ENCODE data around the gene KLF7. TPM values are rescaled to one million over a fixed set of nuclear protein-coding genes. Genes with fewer than 3 reads are reported as not detected.
A peak's percentile ranks its signal among the peaks of the same experiment; 100 is the strongest.

The KLF7 gene
- 2.6 and 6.8 TPM in 2 replicates for total RNA-seq (2014; rRNA removed; shearing (Covaris generic))

DNA sequence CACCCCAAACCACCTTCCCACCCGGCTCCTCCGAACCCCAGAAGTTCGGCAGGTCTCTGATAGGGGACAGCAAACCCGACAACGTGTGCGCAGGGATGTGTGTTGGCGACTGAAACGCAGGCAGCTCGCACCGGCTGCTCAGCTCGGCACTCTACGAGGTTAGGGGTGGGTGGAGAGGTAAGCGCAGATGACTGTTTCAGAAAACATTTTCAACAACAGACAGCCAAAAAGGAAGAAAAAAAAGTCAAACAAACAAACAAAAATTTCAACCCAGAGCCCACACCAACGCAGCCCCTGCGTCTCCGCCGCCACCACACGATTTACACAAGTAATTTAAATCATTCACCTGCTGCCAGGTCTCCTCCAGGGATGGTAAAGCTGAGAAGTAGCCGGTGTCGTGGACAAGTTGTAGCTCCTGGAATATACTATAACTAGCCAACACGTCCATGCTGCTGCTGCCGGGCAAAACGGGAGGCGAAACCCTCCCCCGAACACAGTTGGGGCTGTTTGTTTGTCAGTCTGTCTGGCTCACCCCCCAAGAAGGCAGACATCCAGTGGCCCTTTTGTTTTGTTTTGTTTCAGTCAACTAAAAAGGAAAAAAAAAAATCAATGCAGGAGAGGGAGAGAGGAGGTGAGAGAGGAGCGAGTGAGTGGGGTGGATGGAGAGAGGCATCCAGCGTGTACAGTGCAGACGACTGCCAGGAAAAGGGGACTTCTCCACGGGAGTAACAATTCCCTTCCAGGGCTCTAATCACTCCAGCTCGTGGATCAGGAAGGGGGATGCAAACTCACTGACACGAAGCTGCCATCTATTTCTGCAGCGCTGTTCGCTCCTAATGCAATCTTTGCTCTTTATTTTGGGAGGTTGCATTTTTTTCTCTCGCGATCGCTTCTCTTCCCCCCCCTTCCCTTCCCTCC, at the start of gene KLF7:
KLF7 (minus strand) TSS at position 828 of the 918 bp plus-strand sequence; CDS start at position 448, 380 bp downstream.
- peak; percentile 17 for DNase-seq (ENCODE audit: low spot score)

DNA sequence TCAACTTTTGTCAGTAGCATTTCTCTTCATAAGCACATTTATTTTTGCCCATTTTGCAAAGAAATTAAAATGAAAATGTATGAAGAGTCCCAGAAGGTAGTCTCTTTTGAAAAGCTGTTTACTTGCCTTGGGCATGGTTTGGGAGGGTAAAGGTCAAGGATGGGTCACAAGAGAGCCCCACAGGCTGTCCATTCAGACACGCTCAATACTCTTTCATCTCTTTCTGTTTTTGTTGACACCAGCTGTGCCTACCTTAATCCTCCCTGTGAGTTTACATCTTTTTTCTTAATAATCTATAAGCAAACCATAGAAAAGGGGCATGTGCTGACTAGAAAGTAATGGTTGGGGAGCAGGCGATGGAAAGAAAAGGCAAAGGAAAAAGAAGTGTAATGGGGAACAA, 49.6 kb upstream of the KLF7 start:
- DNase-seq (ENCODE audit: low spot score) = no peak

- no peak for DNase-seq (ENCODE audit: low spot score)
Measured at GRCh38 chr2:207214446-207214845, 48.7 kb upstream of the KLF7 start.

GRCh38 chr2:207206011-207206410, 40.3 kb upstream of the KLF7 start:
- no peak for DNase-seq (ENCODE audit: low spot score)

GRCh38 chr2:207205173-207205957, 39.6 kb upstream of the KLF7 start:
- no peak for DNase-seq (ENCODE audit: low spot score)

- DNase-seq (ENCODE audit: low spot score) = no peak
Measured at GRCh38 chr2:207203056-207203455, 37.3 kb upstream of the KLF7 start.

DNA sequence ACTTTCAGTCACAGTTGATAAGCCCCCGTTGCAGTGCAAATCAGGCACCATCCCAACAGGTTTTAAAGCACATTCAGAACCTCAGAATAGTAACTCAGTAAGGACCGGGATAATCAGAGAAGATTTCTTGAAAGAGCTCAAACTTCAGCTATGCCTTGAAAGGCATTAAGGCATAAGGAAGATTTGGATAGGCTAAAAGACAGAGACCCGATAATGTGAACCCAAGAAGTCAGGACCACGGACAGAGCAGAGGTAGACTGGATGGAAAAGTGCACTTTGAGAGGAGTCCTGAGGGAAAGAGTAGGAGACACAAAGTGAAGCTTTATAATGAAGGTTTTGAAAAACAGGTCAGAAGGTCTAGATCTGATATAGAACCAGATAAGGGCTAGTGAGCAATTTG, 36.9 kb upstream of the KLF7 start:
- peak; percentile 16 for DNase-seq (ENCODE audit: low spot score)

GRCh38 chr2:207201416-207201815, 35.7 kb upstream of the KLF7 start:
- no peak for DNase-seq (ENCODE audit: low spot score)

DNA sequence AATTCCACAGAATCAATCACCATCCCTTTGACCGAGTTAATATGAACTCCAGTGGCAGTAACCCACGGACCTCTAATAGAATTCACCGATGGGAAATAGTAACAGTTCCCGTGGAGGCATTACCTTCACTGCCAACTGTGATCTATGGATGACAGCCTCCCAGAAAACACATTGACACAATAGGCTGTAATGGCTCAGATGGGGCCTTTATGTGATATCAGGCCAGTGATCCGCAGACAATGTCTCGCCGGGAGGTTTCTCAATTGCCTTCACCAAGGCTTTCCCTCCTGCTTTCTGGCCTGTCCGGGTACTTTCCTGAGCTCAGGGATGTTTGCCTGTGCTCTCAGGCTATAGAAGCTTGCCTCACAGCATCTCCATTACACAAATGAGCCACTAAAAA, 34.4 kb upstream of the KLF7 start:
- DNase-seq (ENCODE audit: low spot score) = no peak

DNA sequence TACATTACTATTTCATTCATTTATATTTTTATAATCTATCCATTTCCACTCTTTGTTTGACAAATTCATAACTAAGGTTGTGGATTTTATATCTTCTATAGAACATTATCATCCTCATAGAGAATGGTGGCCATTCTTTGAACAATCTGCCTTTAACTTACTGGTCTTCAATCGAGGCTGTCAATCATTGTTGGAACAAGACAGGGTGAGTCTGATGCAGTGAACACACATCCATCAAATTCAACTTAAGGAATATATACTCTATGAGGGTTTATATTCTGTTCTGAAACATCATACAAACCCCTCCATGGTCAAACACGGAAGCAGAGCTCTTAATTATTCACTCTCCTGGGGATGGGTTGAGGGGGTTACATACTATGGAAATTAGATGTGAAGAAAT, 28.3 kb upstream of the KLF7 start:
- no peak for DNase-seq (ENCODE audit: low spot score)

DNA sequence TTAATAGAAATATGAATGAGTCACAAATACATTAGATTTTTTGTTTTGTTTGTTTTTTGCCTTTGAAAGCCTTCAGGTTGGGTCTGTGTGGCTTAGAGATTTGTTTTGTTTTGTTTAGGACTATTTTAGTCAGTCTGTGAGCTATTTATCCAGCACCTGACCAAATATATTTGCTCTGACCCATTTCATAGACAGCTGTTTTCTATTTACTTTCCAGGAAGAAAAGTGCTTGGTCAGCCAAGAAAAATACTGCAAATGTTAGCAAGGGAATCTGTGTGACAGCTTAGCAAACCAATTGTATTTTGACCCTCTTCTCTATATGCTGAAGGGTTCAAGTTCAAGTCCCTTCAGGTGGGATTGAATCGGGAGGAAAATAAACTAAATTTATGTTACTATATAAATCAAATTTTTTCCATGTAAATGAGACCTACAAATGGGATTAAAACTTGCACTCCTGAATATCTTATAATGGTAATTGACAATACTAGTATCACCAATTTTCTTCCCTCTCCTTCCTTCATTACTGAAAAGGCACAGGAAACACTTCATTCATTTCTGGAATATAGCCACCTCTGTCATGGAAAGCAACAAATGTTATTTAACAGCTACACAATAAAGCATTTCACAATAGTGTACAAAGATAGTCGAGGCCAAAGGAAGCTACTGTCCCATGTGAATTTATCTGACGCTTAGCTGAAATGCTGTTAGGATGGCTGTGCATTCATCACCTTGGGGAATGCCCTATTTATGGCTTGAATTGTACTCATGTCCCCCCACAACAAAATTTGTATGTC, 23.1 kb upstream of the KLF7 start:
- DNase-seq (ENCODE audit: low spot score) = no peak

GRCh38 chr2:207185372-207185771, 19.6 kb upstream of the KLF7 start:
- DNase-seq (ENCODE audit: low spot score) = no peak

DNA sequence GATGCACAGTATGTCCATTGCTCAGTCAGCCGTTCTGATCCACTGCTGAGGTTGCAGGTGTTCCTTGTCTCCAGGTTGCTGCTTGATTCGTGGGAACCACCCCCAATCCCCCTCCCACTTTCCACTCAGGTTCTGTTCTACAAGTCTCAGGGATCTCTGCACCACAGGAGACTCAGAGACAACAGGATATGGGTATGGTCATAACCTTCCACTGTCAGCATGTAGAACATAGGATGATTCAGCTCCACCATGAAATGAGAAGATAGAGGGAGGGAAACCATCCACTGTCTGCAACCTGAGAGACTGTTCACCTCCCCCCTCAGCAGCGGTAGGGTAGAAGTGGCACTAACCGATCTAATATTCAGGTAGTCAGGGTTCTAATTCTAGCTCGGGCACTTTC, 19.0 kb upstream of the KLF7 start:
- no peak for DNase-seq (ENCODE audit: low spot score)

GRCh38 chr2:207184348-207184747, 18.6 kb upstream of the KLF7 start:
- DNase-seq (ENCODE audit: low spot score) = no peak

GRCh38 chr2:207183506-207183905, 17.8 kb upstream of the KLF7 start:
- no peak for DNase-seq (ENCODE audit: low spot score)

DNA sequence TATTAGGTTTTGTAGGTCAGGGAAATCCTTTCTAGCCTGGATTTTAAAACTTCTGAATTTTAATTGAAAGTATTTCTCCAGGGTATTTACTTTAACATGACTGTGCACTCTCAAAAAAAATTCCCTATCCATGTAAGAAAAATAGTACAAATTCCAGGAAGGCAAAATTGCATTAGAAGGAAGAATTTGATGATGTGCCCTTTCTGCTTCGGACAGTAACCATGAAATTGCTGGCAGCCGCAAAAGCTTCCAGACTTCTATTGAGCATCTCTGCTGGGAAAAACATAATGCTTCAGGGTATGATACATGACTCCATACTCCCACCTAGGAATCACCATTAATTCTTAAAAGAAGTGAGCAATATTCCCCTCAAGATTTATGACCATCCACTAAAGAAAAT, 17.2 kb upstream of the KLF7 start:
- DNase-seq (ENCODE audit: low spot score) = no peak

- DNase-seq (ENCODE audit: low spot score) = no peak
Measured at GRCh38 chr2:207181526-207182274, 16.0 kb upstream of the KLF7 start.

DNA sequence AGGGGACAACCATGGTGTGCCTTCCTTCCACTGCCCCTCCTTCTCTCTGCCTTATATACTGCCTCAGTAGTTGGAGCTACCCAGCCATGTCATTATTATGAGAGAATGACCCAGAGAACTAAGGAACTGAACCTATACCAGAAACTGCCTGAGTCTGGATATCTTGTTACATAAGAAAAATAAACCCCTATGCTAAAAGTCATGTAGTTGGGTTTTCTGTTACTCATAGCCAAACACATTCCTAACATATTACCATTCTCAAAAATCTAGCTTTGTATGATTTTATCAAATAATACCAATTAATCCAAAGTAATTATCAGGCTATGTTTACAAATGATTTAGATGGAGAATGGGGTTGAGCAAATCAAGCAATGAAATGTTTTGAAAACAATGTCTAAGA, 15.0 kb upstream of the KLF7 start:
- DNase-seq (ENCODE audit: low spot score) = no peak

DNA sequence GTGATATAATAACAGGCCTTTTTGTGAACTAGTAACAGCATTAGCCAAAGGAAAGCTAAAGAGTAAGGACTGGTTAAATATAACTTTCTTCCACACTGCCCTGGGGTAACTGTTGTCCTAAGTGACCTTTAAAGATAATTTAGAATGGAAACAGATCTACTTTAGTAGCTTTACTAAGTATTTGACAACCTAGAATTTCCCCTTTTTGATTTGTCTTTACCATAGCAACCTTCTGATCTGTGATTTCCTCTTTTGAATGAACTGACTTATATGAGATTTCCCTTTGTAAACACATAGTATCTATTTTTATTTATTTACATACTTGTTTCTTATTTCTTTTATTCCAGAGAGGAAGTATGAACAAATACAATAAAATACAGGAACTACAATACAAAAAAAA, 10.5 kb upstream of the KLF7 start:
- DNase-seq (ENCODE audit: low spot score) = no peak

DNA sequence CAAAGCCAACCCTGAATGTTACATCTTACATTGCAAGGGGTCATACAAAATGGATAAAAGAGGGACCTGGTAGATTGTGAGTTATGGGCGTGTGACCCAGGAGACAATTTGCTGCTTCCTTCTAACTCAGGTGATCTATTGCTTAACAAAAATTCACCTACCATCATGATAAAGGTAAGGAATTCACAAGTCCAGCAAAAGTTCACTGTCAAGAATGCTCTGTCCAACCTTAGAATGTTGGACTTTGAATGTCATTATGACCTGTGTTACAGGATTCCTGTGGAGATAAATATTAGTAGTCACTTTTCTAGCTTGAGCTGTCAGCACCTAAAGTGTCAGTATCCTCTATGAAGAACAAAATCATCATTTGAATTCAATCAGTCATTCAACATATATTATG, 7.9 kb upstream of the KLF7 start:
- no peak for DNase-seq (ENCODE audit: low spot score)

All from H4 (cell line).